NOMO-1 treated with DMSO at 0.1 percent for 48 hours (cell line): ENCODE measurements around the gene GPN1.
"Not testable (repeated sequence)": the region's sequence is repeated elsewhere in the genome, so short reads cannot be mapped to it uniquely, and the experiment has no call there.

Experiments used
- DNase-seq: peaks from one replicate; lab custom pipeline; 2025; ENCODE audit not compliant: unreplicated experiment; lab: John Stamatoyannopoulos, UW

GPN1 gene

DNA sequence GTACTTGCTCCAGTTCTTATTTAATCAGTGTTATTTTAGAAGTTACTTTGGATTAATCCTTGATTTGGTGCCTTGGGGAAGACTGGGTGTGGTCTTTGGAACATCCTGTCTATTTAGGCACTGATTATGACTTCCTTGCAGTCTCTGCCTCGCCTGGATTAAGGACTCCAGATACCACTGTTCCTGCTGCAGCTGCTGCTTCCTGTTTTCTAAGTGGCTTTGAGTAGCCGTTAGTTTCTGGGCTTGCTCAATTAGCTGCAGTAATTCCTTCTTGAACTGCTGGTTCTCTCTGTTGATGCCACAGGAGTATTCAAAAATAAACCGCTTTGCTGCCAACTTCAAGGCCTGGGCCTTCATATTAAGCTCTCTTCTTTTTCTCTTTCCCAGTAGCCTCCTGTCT, 1.9 kb upstream of the GPN1 start:
- peak; percentile 43 for DNase-seq

DNA sequence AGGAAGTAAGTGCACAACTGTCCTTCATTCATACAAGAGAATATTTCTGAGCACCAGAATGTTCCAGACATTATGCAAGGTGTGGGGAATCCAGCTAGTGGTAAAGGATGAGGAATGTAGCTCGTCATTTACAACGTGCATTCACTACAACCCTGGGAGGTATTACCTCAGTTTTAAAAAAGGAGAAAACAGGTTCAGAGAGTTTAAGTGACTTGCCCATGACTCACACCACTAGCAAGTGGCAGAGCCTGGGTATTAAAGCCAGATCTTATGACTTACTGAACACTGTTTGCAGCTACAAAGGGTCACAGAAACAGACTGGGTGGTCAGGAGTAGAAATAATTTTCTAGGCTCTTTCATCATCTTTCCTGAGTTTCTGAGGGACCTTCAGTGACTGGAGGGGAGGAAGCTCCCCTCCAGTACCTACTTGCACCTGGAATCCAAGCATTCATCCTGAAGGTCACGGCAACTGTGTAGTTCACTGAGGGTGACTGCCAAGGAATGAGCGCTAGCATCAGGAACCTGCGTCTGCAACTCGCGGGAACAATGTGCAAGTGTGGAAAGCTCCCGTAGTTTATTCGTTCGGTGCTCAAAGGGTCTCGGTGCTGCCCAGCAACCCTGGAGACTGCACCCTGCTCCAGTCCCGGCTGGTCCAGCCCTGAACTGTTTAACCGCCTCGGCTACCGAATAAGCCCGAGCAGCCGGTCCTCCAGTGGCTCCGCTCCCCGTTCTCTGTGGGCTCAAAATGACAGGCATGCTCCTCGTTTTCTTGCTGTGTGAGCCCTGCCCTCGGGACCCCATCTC, 685 bp upstream of the GPN1 start:
- DNase-seq: peak; percentile 57

- not testable (repeated sequence) for DNase-seq
Measured at GRCh38 chr2:27630257-27630656, 1.4 kb downstream of the GPN1 start.

DNA sequence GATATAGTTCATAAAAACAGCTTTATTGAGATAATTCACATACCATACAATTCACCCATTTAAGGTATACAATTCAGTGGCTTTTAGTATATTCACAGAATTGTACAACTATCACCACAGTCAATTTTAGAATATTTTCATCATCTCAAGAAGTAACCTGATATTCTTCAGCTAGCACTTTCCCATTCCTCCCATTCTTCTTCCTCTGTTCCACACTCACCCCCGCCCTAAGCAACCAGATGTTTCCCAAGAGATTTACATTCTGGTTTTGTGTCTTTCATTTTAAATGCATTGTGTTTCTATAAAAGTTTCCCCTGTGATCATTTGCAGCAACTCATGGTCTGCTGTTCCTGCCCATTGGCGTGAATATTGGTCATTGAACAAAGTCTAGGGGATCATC, 5.4 kb downstream of the GPN1 start:
- no peak for DNase-seq

- DNase-seq: no peak
Measured at GRCh38 chr2:27636766-27637165, 7.9 kb downstream of the GPN1 start.

GRCh38 chr2:27638037-27638637, 9.3 kb downstream of the GPN1 start:
- no peak for DNase-seq

GRCh38 chr2:27638709-27639108, 9.9 kb downstream of the GPN1 start:
- no peak for DNase-seq

DNA sequence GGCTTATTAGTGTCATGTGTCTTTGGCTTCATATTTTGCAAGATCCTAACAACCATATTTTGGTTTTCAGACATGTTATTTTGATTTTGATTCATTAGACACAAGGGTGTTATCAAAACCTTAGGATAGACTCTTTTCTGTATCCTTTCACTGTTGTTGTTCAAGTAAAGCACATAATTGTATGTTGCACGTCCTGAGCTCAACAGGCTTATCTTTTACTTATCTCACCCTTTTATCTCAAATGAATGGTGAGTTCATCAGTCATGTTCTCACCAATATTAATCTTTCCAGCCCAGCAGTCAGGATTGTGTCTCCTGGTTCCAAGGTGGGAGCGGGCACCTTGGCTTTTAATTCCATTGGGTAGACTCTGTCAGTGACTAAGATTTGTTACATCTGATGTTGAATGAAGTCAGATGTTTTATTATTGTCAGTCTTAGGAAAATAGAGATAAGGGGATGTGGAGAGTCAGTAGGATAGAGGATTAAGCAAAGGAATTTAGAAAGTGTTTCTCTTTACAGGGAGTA, 11.9 kb downstream of the GPN1 start:
- DNase-seq: no peak

DNA sequence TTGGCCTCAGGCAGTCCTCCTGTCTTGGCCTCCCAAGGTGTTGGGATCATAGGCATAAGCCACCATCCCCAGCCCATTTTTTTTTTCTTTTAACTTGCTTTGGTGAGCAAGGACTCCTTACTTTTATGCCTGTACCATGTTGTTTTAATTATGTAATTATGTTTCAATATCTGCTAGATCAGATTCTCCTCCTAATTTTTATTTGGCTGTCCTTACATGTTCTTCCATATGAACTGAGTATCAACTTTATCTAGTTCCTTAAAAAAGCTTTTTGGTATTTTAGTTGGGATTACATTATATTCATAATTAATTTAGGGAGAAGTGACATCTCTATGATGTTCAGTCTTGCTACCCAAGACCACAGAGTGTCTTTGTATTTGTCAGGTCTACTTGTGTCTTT, 16.3 kb downstream of the GPN1 start:
- DNase-seq: no peak

- no peak for DNase-seq
Measured at GRCh38 chr2:27647289-27647688, 18.4 kb downstream of the GPN1 start.

DNA sequence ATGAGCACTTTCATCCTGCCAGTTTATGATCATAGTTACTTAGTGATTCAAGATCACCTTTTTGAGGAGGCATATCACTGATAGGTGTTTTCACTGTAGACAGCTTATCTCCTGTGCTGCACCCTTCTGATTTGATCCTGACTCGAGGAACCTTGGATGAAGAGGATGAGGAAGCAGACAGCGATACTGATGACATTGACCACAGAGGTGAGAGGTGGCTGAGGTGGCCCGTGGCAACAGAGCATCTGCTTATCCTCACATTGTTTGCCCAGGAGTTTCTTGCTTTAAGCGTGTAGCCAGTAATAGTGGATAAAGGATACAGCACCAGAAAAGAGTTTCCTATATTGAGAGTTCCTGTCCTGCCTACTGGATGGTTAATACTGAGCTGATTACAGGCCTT, 18.9 kb downstream of the GPN1 start:
- no peak for DNase-seq

GRCh38 chr2:27651056-27651455, 22.2 kb downstream of the GPN1 start:
- DNase-seq: no peak

- DNase-seq: no peak
Measured at GRCh38 chr2:27652341-27652740, 23.5 kb downstream of the GPN1 start.

DNA sequence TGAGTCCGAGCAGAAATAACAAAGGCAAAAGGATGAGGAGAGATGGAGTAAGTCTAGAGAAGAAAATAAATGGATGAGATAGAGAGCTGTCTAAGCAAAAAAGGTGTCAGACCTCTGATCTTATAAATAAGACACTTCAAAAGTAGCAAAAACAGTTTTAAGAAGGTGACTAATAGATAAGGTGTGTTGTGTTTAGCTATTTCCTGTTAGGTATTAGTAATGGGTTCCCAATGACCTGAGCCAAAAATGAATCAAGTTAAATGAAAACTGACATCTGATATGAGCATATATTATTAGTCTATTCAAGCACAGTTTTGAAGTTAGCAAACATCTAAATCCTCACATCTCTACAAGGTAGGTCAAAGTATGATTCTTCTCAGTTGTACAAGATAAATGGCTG, 23.9 kb downstream of the GPN1 start:
- no peak for DNase-seq

DNA sequence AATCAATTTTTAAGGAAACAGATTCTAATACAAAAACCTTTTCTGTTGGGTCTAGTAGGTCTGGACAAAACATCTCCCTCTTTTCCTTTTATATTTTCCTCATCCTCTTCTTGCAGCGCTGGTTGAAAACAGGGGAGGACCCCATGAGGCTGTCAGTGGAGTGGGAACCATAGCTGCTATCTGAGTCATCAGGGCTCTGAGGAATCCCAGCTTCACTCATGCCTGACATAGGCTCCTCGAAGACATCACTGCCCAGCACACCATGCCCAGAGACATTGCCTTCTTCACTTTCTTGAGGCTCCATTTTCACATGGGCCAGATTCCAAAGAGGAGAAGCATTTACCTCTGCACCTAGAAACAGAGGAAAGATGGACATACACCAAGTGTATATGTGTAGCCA, 24.5 kb downstream of the GPN1 start:
- no peak for DNase-seq

GRCh38 chr2:27655155-27655951, 26.5 kb downstream of the GPN1 start:
- DNase-seq: no peak

- no peak for DNase-seq
Measured at GRCh38 chr2:27661371-27661770, 32.5 kb downstream of the GPN1 start.

DNA sequence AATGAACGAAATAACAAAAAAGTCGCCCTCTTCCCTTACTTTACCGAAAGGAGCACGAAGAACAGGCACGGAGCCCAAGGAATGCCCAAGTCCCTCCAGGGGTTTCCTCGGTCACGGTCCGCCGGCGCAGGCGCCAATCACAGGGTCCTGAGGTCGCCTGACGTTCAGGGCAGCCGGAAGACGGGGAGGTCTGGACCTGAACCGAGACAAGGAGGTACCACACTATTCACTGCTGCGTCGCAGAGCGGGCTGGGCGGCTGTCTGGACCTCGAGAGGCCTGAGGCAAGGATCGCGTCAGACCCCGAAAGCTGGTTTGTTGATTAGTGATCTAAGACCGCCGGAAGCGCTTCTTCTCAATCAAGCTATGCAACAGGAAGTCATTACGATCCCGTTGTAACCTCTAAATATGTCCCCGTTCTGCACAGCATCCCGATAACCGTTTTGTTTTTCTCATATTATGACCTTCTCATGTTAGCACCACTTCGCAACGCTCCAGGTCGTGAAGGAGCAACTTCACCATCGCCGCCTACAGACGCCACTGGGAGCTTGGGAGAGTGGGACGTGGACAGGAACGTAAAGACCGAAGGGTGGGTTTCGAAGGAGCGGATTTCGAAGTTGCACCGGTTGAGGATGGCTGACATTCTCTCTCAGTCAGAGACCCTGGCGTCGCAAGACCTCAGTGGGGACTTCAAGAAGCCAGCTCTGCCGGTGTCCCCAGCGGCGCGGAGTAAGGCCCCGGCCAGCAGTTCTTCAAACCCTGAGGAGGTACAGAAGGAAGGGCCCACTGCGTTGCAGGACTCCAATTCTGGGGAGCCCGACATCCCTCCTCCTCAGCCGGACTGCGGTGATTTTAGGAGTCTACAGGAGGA, 34.7 kb downstream of the GPN1 start, which contains the start of the genes SLC4A1AP and SUPT7L:
Gene SLC4A1AP, plus strand, starts transcription at position 605 of the 869 bp plus-strand sequence. Its CDS starts 26 bp downstream, at position 631.
Gene SUPT7L, minus strand, starts transcription at position 330 of the 869 bp plus-strand sequence. CDS start 1,422 bp downstream, outside the sequence.
- DNase-seq: peak; percentile 74

DNA sequence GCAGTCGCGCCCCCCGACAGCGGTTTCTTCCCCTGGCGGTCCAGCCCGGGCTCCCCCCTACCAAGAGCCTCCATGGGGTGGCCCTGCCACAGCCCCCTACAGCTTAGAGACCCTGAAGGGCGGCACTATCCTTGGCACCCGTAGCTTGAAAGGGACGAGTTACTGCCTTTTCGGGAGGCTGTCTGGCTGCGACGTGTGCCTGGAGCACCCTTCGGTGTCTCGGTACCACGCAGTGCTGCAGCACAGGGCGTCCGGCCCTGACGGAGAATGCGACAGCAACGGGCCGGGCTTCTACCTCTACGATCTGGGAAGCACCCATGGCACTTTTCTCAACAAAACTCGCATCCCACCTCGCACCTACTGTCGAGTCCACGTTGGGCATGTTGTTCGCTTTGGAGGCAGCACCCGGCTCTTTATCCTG, 35.3 kb downstream of the GPN1 start:
- DNase-seq: no peak

- DNase-seq: no peak
Measured at GRCh38 chr2:27664622-27665363, 35.9 kb downstream of the GPN1 start.
